AG09319 (cell line): ENCODE measurements around the gene CDH13.

Experiments used
- DNase-seq: peaks from one replicate; pipeline ENCODE4 v3.0.0-alpha.2; 2010; ENCODE audit warnings: low read depth; ENCODE audit errors: extremely low read depth
- TF ChIP-seq, protein P1 (sequence below): IDR thresholded peaks from 2 replicates; pipeline ENCODE4 v1.5.1; 2011; ENCODE audit warnings: low read depth, mild to moderate bottlenecking, inconsistent platforms, low read length, moderate library complexity

The CDH13 gene

DNA sequence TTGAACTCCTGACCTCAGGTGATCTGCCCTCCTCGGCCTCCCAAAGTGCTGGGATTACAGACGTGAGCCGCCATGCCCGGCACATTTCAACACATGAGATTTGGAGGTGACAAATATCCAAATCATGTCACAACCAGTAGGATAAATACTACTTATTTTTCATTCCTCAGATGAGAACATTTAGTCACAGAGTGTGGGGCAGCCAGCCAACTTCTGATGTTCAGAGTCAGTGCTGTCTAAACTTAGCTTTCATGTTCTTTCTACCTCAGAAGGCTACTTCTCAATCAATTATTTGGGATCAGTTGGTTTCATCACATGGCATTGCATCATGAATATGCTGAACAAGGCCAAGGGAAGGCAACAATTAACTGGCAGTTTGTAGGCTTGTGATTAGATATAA is 134.5 kb downstream of the CDH13 start:
- TF ChIP-seq, protein P1, sequence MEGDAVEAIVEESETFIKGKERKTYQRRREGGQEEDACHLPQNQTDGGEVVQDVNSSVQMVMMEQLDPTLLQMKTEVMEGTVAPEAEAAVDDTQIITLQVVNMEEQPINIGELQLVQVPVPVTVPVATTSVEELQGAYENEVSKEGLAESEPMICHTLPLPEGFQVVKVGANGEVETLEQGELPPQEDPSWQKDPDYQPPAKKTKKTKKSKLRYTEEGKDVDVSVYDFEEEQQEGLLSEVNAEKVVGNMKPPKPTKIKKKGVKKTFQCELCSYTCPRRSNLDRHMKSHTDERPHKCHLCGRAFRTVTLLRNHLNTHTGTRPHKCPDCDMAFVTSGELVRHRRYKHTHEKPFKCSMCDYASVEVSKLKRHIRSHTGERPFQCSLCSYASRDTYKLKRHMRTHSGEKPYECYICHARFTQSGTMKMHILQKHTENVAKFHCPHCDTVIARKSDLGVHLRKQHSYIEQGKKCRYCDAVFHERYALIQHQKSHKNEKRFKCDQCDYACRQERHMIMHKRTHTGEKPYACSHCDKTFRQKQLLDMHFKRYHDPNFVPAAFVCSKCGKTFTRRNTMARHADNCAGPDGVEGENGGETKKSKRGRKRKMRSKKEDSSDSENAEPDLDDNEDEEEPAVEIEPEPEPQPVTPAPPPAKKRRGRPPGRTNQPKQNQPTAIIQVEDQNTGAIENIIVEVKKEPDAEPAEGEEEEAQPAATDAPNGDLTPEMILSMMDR, result no peak
- peak; percentile 1 for DNase-seq

DNA sequence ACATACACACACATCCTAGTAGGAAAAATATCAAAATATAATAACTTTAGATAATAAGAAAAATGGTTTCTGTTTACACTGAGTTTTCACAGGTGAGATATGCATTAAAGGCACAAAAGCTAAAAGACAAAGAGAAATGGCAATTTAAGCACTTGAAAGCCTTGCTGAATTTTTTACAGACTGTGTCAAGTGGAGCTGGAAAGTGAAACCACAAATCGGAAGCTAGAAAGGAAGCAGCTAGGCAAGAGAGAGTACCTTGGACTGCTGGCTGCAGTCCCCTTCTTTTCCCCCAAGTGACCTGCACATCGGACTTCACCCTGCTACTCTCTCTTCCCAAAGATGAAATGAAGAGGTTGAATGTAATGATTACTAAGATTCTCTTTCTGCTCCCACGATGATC is 135.1 kb downstream of the CDH13 start:
- DNase-seq, result no peak
- TF ChIP-seq, protein P1, result no peak

DNA sequence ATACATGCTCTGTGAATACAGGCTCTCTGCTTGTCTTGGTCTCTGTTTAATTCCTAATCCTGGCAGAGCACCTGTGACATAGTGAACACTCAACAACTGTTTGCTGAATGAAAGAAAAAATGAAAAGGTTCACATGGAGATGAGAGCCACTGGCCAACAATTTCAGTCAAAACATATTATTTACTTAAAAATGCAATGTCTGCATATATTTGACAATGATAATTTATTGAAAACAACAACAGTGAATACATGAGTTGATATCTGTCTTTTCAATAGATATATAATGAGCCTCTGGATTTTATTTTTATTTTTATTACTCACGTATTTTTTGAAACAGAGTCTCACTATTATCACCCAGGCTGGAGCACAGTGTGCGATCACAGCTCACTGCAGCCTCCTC is 136.6 kb downstream of the CDH13 start:
- TF ChIP-seq, protein P1, result no peak
- DNase-seq, result no peak

DNA sequence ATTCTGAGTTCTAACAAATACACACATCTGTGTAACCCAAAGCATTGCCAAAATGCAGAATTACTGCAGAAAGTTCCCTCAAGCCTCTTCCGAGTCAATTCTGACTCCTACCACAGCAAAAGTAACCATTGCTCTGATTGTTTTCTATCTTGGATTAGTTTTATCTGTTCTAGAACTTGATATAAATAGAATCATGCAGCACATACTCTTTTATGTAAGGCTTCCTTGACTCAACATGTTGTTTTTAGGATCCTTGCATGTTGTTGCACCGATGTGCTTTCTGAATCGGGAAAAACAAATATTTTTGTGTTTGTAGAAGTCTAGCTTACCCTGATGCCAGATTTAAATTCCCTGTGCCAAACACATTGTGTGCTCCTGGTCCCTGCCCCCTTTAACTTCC is 140.4 kb downstream of the CDH13 start:
- TF ChIP-seq, protein P1, result no peak
- DNase-seq, result no peak

DNA sequence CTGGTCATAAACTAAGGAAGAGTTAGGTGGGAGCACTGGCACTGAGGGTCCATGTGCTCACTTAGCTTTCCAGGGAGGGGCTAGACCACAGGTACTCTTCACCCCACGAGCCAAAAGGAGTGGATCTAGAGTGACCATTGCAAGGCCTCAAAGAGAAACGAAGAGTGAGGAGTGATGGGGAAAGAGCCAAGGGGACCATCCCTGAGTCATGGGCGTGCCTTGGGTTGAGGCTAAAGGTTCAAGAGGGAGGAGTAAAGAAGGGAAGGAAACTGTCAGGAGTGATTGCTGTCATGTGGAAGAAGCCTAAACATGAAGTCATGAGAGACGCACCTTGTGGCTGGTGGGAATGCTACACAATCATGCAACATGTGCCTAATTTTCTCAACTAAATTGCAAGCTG is 141.0 kb downstream of the CDH13 start:
- no peak for DNase-seq
- TF ChIP-seq, protein P1, result no peak

DNA sequence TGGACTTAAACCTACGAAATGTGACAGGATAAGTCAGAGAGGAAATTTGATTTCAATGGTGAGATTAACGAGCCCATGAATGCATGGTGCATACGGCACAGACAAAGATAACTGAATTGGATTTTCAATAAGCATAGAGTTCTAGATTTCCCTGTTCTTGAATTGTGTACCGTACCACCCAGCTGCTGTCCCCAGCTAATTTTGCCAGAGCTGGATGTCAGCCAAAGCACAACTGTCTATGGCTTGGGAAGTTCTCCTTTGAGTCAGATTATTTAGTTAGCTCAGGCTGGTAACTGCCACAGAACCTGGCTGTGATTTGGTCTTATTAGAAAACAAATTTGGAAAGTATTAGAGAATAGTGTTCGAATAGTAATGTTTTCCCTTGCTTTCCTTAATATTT is 143.1 kb downstream of the CDH13 start:
- TF ChIP-seq, protein P1, result no peak
- no peak for DNase-seq

DNA sequence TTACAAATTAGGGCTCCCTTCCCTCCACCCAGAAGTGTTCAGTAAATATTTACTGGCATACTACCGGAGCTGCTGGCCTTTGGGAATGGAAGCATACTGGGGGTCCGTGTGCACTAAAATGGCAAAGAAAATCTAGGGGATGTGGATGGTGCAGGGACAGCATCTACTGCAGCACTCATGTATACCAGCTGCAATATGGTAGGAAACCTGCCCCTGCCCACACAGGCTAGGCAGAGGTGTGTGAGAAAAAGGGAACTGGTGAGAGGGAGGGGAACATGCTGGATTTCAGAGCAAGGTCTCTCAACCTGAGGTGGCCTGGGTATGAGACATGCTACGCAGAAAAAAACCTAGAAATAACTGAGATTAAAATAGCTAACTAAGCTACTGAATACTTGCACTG is 145.4 kb downstream of the CDH13 start:
- TF ChIP-seq, protein P1, result no peak
- no peak for DNase-seq
